ENCODE data around the gene TEFM.

- TF ChIP-seq CTCF (IDR thresholded peaks at IDR 0.05; ENCODE audit: extremely low read depth in 1 of 2, insufficient read depth in 1 of 2, low read depth in 1 of 2, low read length in 2 of 2) (no peak), EZH2 (IDR thresholded peaks at IDR 0.05; ENCODE audit: borderline replicate concordance, low read depth, low read length, severe bottlenecking) (no peak), GATA2 (IDR thresholded peaks at IDR 0.05; ENCODE audit: insufficient read depth, insufficient read length, low read depth, low read length) (no peak), POLR2A (IDR thresholded peaks at IDR 0.05; ENCODE audit: low read depth, low read length) (no peak), POLR2AphosphoS5 (IDR thresholded peaks at IDR 0.05; ENCODE audit: insufficient read depth, low read depth, low read length) (no peak), MAX (IDR thresholded peaks at IDR 0.05; ENCODE audit: insufficient read depth, insufficient read length) (no peak), MYC (IDR thresholded peaks at IDR 0.05; ENCODE audit: low read depth, low read length) (no peak), JUN (IDR thresholded peaks at IDR 0.05; ENCODE audit: borderline replicate concordance, insufficient read depth, insufficient read length, low read depth) (no peak)
Observed at GRCh38 chr17:30921544-30922196, 15.6 kb upstream of the TEFM start, which contains the start of gene ADAP2.

Measured in endothelial cell of umbilical vein (primary cell).